Suprapubic skin (tissue), 3 donors: ENCODE results near the gene C11orf91.

Source experiments
- EP300 ChIP-seq: sonication (generic); formaldehyde crosslinking; IDR thresholded peaks from one replicate; pipeline ENCODE4 v1.6.1; 2017; ENCODE audit warnings: antibody characterized with exemption
- POLR2A ChIP-seq, 2 donors: fragments of 450-650 bp; IDR thresholded peaks; one replicate each; pipeline ENCODE4 v1.6.1; 2017; ENCODE audit warnings: antibody characterized with exemption in 2 of 2, mild to moderate bottlenecking in 2 of 2, moderate library complexity in 2 of 2
- TF ChIP-seq, protein P1 (sequence below), 2 donors: fragments of 200-600 bp in 1 of 2; fragments of 450-650 bp in 1 of 2; sonication (generic) in 1 of 2; IDR thresholded peaks; one replicate each; pipeline ENCODE4 v1.5.1; 2016 to 2019; ENCODE audit warnings: antibody characterized with exemption in 2 of 2, mild to moderate bottlenecking in 1 of 2, moderate library complexity in 1 of 2

DNA sequence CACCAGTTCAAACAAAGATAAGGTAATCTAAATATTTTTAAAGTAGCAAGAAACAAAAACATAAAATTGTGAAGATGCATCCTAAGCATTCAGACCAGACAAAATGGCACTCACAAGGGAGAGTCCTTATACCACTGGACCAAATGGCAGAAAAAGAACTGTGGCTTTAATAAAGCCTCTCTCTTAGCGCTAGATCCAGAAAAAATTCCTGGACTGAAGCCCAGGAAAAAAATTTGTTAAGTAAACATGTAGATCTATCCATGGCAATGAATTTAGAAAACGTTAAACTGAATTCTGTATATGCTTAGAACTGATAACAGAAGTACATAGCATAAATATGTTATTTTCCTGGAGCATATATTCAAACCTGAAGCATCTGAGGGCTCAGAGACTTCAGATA lies 47.4 kb upstream of the C11orf91 start:
- TF ChIP-seq POLR2A (IDR thresholded peaks at IDR 0.05) (no peak), EP300 (no peak)
- TF ChIP-seq, protein P1, sequence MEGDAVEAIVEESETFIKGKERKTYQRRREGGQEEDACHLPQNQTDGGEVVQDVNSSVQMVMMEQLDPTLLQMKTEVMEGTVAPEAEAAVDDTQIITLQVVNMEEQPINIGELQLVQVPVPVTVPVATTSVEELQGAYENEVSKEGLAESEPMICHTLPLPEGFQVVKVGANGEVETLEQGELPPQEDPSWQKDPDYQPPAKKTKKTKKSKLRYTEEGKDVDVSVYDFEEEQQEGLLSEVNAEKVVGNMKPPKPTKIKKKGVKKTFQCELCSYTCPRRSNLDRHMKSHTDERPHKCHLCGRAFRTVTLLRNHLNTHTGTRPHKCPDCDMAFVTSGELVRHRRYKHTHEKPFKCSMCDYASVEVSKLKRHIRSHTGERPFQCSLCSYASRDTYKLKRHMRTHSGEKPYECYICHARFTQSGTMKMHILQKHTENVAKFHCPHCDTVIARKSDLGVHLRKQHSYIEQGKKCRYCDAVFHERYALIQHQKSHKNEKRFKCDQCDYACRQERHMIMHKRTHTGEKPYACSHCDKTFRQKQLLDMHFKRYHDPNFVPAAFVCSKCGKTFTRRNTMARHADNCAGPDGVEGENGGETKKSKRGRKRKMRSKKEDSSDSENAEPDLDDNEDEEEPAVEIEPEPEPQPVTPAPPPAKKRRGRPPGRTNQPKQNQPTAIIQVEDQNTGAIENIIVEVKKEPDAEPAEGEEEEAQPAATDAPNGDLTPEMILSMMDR (IDR thresholded peaks at IDR 0.05) = no peak
